GM12878 (cell line): ENCODE measurements around the gene TBC1D19. TPM values are rescaled to one million over a fixed set of nuclear protein-coding genes. Genes with fewer than 3 reads are reported as not detected.

Experiments used
- ATAC-seq: fragments of 200-7000 bp; cut with Tn5 transposase; 3 replicates; pipeline ENCODE4 v1.9.1; 2020; ENCODE audit warnings: mild to moderate bottlenecking, moderate library complexity
- BruUV-seq: library from RNA; stranded (reverse); fragments of 400-500 nt; replicated peaks from 2 replicates; lab custom pipeline; 2021; lab: Mats Ljungman, UMichigan
- CTCF ChIA-PET: fragments of 300-600 bp; sonication (Branson Sonifier 250); formaldehyde crosslinking; extraction: SDS; loops from one replicate; lab custom pipeline; 2021; ENCODE audit warnings: inconsistent platforms; lab: Yijun Ruan, JAX
- POLR2A ChIA-PET: fragments of 350-600 bp; formaldehyde crosslinking; extraction: SDS; loops from one replicate; lab custom pipeline; 2021; ENCODE audit warnings: inconsistent platforms; lab: Charles Lee
- RAD21 ChIA-PET: fragments of 300-600 bp; sonication (Branson Sonifier 250); formaldehyde crosslinking; loops from one replicate; lab custom pipeline; 2023; ENCODE audit warnings: antibody characterized with exemption; ENCODE audit not compliant: unreplicated experiment; lab: Charles Lee
- SMC1A ChIA-PET: fragments of 300-600 bp; sonication (Branson Sonifier 250); formaldehyde crosslinking; loops from one replicate; lab custom pipeline; 2023; ENCODE audit not compliant: unreplicated experiment, uncharacterized antibody; lab: Charles Lee
- DNase-seq: peaks from one replicate; pipeline ENCODE4 v3.0.0-alpha.2; 2011; ENCODE audit warnings: low read depth, low spot score
- FAIRE-seq: peaks from 3 replicates; lab custom pipeline; 2011; peaks lifted over from hg19 to GRCh38; lab: Jason Lieb, UNC
- H2AFZ ChIP-seq: 2 replicates; pipeline ENCODE4 v1.6.0; 2011; ENCODE audit warnings: low read depth, low read length, control low read depth; ENCODE audit not compliant: control insufficient read depth
- H3K27ac ChIP-seq: 2 replicates; pipeline ENCODE4 v1.5.1; 2011; ENCODE audit warnings: control low read depth; ENCODE audit not compliant: control insufficient read depth, insufficient read depth
- H3K27me3 ChIP-seq, 2 experiments: replicated peaks in 1 of 2; 2 replicates each; pipeline versions ENCODE4 v1.6.0 to v1.6.1; 2011; ENCODE audit warnings: low read length in 1 of 2; ENCODE audit not compliant: control insufficient read depth in 2 of 2, insufficient read depth in 2 of 2
- H3K36me3 ChIP-seq, 2 experiments: 2 replicates each; pipeline ENCODE4 v1.5.1; 2011; ENCODE audit warnings: low read length in 1 of 2; ENCODE audit not compliant: control insufficient read depth in 2 of 2, insufficient read depth in 2 of 2
- H3K4me1 ChIP-seq: 2 replicates; pipeline ENCODE4 v1.6.1; 2011; ENCODE audit warnings: mild to moderate bottlenecking, low read length, moderate library complexity, mixed read lengths; ENCODE audit not compliant: control insufficient read depth, insufficient read depth
- H3K4me2 ChIP-seq: 2 replicates; pipeline ENCODE4 v1.6.0; 2011; ENCODE audit warnings: control low read depth; ENCODE audit not compliant: control insufficient read depth, insufficient read depth
- H3K4me3 ChIP-seq: fragments of 200-600 bp; sonication (generic); 2 replicates; pipeline ENCODE4 v1.5.1; 2016
- H3K79me2 ChIP-seq: 2 replicates; pipeline ENCODE4 v1.6.0; 2011; ENCODE audit warnings: low read length; ENCODE audit not compliant: control insufficient read depth, insufficient read depth
- H3K9ac ChIP-seq: 2 replicates; pipeline ENCODE4 v1.8.0; 2011; ENCODE audit warnings: low read length, control low read depth, mixed read lengths; ENCODE audit not compliant: control insufficient read depth, insufficient read depth
- H3K9me3 ChIP-seq: replicated peaks from 3 replicates; pipeline ENCODE4 v1.5.1; 2011; ENCODE audit warnings: mild to moderate bottlenecking, low read length; ENCODE audit not compliant: control insufficient read depth, insufficient read depth
- H4K20me1 ChIP-seq: 2 replicates; pipeline ENCODE4 v1.6.0; 2011; ENCODE audit not compliant: control insufficient read depth, insufficient read depth
- BCL11A ChIP-seq: IDR thresholded peaks from 2 replicates; pipeline ENCODE4 v1.6.1; 2011; ENCODE audit warnings: low read depth, low read length
- CBX5 ChIP-seq: sonication (generic); IDR thresholded peaks from 2 replicates; pipeline ENCODE4 v1.6.1; 2016; ENCODE audit warnings: low read depth, moderate library complexity, mild to moderate bottlenecking, inconsistent platforms
- CHD1 ChIP-seq: IDR thresholded peaks from 2 replicates; pipeline ENCODE4 v1.6.1; 2012; ENCODE audit warnings: low read depth, low read length, improper control_type of control experiment
- CTCF ChIP-seq, 3 experiments: IDR thresholded peaks in 2 of 3; conservative IDR thresholded peaks in 1 of 3; 2 replicates each; pipeline ENCODE4 v1.5.1; 2011; ENCODE audit warnings: low read depth in 3 of 3, low read length in 3 of 3, mild to moderate bottlenecking in 3 of 3, control low read depth in 2 of 3, moderate library complexity in 2 of 3, inconsistent platforms in 1 of 3, mixed read lengths in 1 of 3; ENCODE audit not compliant: control insufficient read depth in 2 of 3, insufficient read depth in 1 of 3; ENCODE audit errors: extremely low read depth in 1 of 3
- E4F1 ChIP-seq: fragments of 450-650 bp; IDR thresholded peaks from 2 replicates; pipeline ENCODE4 v1.6.1; 2018; ENCODE audit warnings: borderline replicate concordance, mild to moderate bottlenecking; ENCODE audit not compliant: partially characterized antibody
- ELK1 ChIP-seq: IDR thresholded peaks from 2 replicates; pipeline ENCODE4 v1.6.1; 2012; ENCODE audit warnings: low read depth, low read length, improper control_type of control experiment
- FOS ChIP-seq: IDR thresholded peaks from 3 replicates; pipeline ENCODE4 v1.6.1; 2011; ENCODE audit warnings: borderline replicate concordance; ENCODE audit not compliant: insufficient read length; ENCODE audit errors: extremely low read depth
- JUNB ChIP-seq: IDR thresholded peaks from 2 replicates; pipeline ENCODE4 v1.6.1; 2016; ENCODE audit warnings: antibody characterized with exemption, mild to moderate bottlenecking
- MAX ChIP-seq: IDR thresholded peaks from 2 replicates; pipeline ENCODE4 v1.6.1; 2012; ENCODE audit warnings: low read depth, low read length, improper control_type of control experiment
- NFXL1 ChIP-seq: fragments of 450-650 bp; IDR thresholded peaks from 2 replicates; pipeline ENCODE4 v1.6.1; 2017; ENCODE audit warnings: antibody characterized with exemption, mild to moderate bottlenecking, borderline replicate concordance
- RAD21 ChIP-seq: IDR thresholded peaks from 2 replicates; pipeline ENCODE4 v1.6.1; 2011; ENCODE audit warnings: mild to moderate bottlenecking, low read depth, low read length, moderate library complexity; ENCODE audit not compliant: insufficient read depth
- SMC3 ChIP-seq: IDR thresholded peaks from 2 replicates; pipeline ENCODE4 v1.6.1; 2011; ENCODE audit warnings: low read length, improper control_type of control experiment, borderline replicate concordance
- SUZ12 ChIP-seq: fragments of 200-600 bp; sonication (generic); IDR thresholded peaks from one replicate; pipeline ENCODE4 v1.6.1; 2018; ENCODE audit warnings: antibody characterized with exemption, mild to moderate bottlenecking; ENCODE audit not compliant: unreplicated experiment
- YBX1 ChIP-seq: fragments of 450-650 bp; IDR thresholded peaks from 2 replicates; pipeline ENCODE4 v1.6.1; 2016; ENCODE audit warnings: antibody characterized with exemption
- ZNF622 ChIP-seq: fragments of 450-650 bp; IDR thresholded peaks from 2 replicates; pipeline ENCODE4 v1.6.1; 2017; ENCODE audit warnings: mild to moderate bottlenecking, inconsistent platforms
- WGBS: methylation state at CpG from one replicate; pipeline ENCODE4 v1.1.6; 2016; ENCODE audit warnings: low lambda C conversion rate; ENCODE audit not compliant: insufficient replicate concordance, insufficient coverage; ENCODE audit errors: missing lambda C conversion rate; 5-methylcytosine and 5-hydroxymethylcytosine counted together
- in situ Hi-C: fragments of 300-500 bp; cut with MboI; formaldehyde crosslinking; loops from 9 replicates; pipeline ENCODE4 v1.14.3; 2018; ENCODE audit warnings: mixed read lengths
- intact Hi-C: fragments of 100-400 bp; cut with micrococcal nuclease; formaldehyde crosslinking; loops from one replicate; pipeline ENCODE4 v1.14.2; 2022; ENCODE audit not compliant: unreplicated experiment
- polyA plus RNA-seq, 11 experiments: library from polyadenylated mRNA; depleted of rRNA in 4 of 11; unstranded in 6 of 11; stranded (reverse) in 5 of 11; fragments of >200 nt; fragmentation: Nextera tagmentation in 4 of 11; fragmentation: Illumina TruSeq in 1 of 11; extraction: Ambion mirVana in 4 of 11; extraction: Trizol in 1 of 11; gene quantifications; 1 replicate in 1 of 11; 2 replicates in 10 of 11; pipeline versions ENCODE4 v1.2.1 to v1.2.3, GENCODE V29; 2011 to 2016; ENCODE audit warnings: inconsistent platforms in 2 of 11, missing spikeins in 2 of 11, low read depth in 1 of 11
- total RNA-seq, 4 experiments: library from RNA; depleted of rRNA in 3 of 4; stranded (reverse); fragments of >200 nt in 3 of 4; fragmentation: Illumina TruSeq in 1 of 4; extraction: Trizol in 1 of 4; gene quantifications; 2 replicates each; pipeline versions ENCODE4 v1.2.1 to v1.2.3, GENCODE V29; 2013 to 2021

The TBC1D19 gene
- total and polyA plus RNA-seq, 10 of the 15 experiments (the other 5 are each of a cell fraction or from before 2014, with no cell fraction given): 0.29 to 3.9 (median 2.1) TPM

DNA sequence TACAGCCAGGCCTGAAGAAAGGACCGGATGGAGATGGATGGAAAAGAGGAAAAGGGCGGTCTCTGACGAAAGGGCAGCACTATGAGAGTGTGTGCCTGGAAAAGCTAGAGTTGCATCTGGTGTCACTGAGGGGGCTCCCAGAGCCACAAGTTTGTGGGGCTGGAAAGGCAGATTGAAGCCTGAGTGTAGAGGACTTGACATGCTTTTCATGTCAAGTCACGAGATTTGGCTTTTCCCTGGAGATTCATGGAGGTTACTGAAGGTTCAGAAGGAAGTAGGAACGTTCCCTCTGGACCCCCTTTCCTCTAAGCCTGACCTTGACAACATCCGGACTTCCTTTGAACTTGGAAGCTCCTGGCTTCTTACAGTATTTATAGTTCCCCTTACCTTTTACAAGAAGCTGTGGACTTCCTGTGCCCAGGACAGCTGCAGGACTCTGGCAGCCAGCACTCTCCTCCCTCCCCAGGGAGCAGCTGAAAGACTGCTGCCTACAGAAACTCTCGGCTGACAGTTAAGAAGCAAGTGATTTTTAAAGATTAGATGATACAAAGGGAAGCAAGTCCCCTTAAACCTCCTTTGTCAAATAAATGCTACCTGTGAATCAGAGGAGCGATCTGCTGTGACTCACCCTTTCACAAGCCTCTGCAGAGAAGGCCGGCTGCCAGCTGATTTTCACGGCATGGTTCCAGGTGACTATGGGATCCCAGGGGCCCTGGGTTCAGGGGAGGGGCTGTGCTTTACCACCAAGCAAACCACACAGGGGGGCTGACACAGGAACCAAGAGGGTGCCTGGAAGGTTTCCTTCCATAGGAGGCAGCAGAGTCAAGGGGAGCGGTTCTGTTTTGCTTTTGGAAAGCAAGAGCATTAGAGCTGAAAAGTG lies 203.8 kb downstream of the TBC1D19 start:
- ChIA-PET SMC1A (interaction anchor here (1.0 to 1.9 kb wide), 6 partner anchors 9 to 220 kb away, joined by 3 to 6 read pairs (median 3); no protein-coding TSS in a partner anchor), CTCF (interaction anchor here (1.1 to 2.9 kb wide), 8 partner anchors 8 to 222 kb away, joined by 3 to 19 read pairs (median 5); no protein-coding TSS in a partner anchor), RAD21 (interaction anchor here (0.6 to 1.9 kb wide), 5 partner anchors 67 to 222 kb away, joined by 3 to 7 read pairs (median 6); no protein-coding TSS in a partner anchor), POLR2A (no interaction called here)
- Histone ChIP-seq H3K9ac (no peak overlapping the region), H3K27me3 (no peaks in the 10 kb centered on the region), H3K9me3 (no peaks in the 10 kb centered on the region), H4K20me1 (no peaks in the 10 kb centered on the region), H3K36me3 (no peaks in the 10 kb centered on the region), H3K4me2 (peak overlapping the region; percentile 12; the same call in 1 of the 2 replicates), H3K27ac (no peak overlapping the region), H3K4me3 (no peak overlapping the region), H2AFZ (no peak overlapping the region), H3K79me2 (no peaks in the 10 kb centered on the region), H3K4me1 (peaks cover 7% of the 10 kb centered on the region)
- WGBS: 24% methylated on average over 10 of the region's 11 CpGs
- BruUV-seq: no TSS peak
- intact Hi-C loops (loop anchor here (2.0 kb wide), 1 partner anchor 223 kb away; no protein-coding TSS in a partner anchor), in situ Hi-C loops (no loop called here)
- DNase-seq (no peak), ATAC-seq (peak; percentile 57), FAIRE-seq (no peak)
- peak; percentile 26; the same call in 1 of the 2 replicates for TF ChIP-seq SMC3
- TF ChIP-seq JUNB: no peak
- no peak for TF ChIP-seq NFXL1
- TF ChIP-seq CTCF (IDR thresholded peaks at IDR 0.05 in 2 of 3, conservative IDR thresholded peaks at IDR 0.05 in 1 of 3; ENCODE audit: control insufficient read depth in 2 of 3, extremely low read depth in 1 of 3, insufficient read depth in 1 of 3, low read depth in 3 of 3, low read length in 3 of 3): peak; percentile 28 to 38 (median 34); a peak in 4 of 6 replicates
- TF ChIP-seq E4F1: no peak
- no peak for TF ChIP-seq ELK1
- TF ChIP-seq RAD21: peak; percentile 70
- no peak for TF ChIP-seq CHD1
- no peak for TF ChIP-seq YBX1
- no peak for TF ChIP-seq BCL11A
- no peak for TF ChIP-seq SUZ12
- no peak for TF ChIP-seq ZNF622
- no peak for TF ChIP-seq FOS
- no peak for TF ChIP-seq MAX
- no peak for TF ChIP-seq CBX5
